A673 (cell line): Measurements from ENCODE around the gene DRC7. TPM values are rescaled to one million over a fixed set of nuclear protein-coding genes. Genes with fewer than 3 reads are reported as not detected.

Experiments
- BruUV-seq: library from RNA; stranded (reverse); fragments of 400-500 nt; replicated peaks from 2 replicates; lab custom pipeline; 2021; lab: Mats Ljungman, UMichigan
- CTCF ChIA-PET: fragments of 300-600 bp; sonication (Branson Sonifier 250); formaldehyde crosslinking; loops from one replicate; lab custom pipeline; 2022; ENCODE audit warnings: antibody characterized with exemption; lab: Charles Lee
- POLR2A ChIA-PET: fragments of 300-600 bp; sonication (Branson Sonifier 250); formaldehyde crosslinking; loops from one replicate; lab custom pipeline; 2022; ENCODE audit warnings: antibody characterized with exemption; ENCODE audit not compliant: low non-redundant PET; lab: Charles Lee
- DNase-seq: peaks from one replicate; pipeline ENCODE4 v3.0.0-alpha.2; 2015; ENCODE audit warnings: low spot score
- H3K27ac ChIP-seq: fragments of 200-600 bp; sonication (generic); 2 replicates; pipeline ENCODE4 v1.5.1; 2016; ENCODE audit warnings: mixed run types, low read depth, mild to moderate bottlenecking, mixed read lengths, antibody characterized with exemption, low read length; ENCODE audit not compliant: poor library complexity, severe bottlenecking
- H3K27me3 ChIP-seq: fragments of 200-600 bp; sonication (generic); replicated peaks from 2 replicates; pipeline ENCODE4 v1.6.1; 2017; ENCODE audit warnings: mixed run types, low read depth, mild to moderate bottlenecking, mixed read lengths, antibody characterized with exemption, low read length; ENCODE audit not compliant: insufficient read depth, poor library complexity
- H3K36me3 ChIP-seq: fragments of 200-600 bp; sonication (generic); 2 replicates; pipeline ENCODE4 v1.6.1; 2016; ENCODE audit warnings: mixed run types, mild to moderate bottlenecking, mixed read lengths, antibody characterized with exemption, low read length; ENCODE audit not compliant: insufficient read depth, poor library complexity, severe bottlenecking
- H3K4me1 ChIP-seq: fragments of 200-600 bp; sonication (generic); 2 replicates; pipeline ENCODE4 v1.6.1; 2017; ENCODE audit warnings: mixed run types, mild to moderate bottlenecking, mixed read lengths, antibody characterized with exemption, low read length; ENCODE audit not compliant: insufficient read depth, poor library complexity, severe bottlenecking
- H3K4me3 ChIP-seq: fragments of 200-600 bp; sonication (generic); 2 replicates; pipeline ENCODE4 v1.5.1; 2016; ENCODE audit warnings: low read depth, mixed run types, mild to moderate bottlenecking, mixed read lengths, low read length; ENCODE audit not compliant: poor library complexity, severe bottlenecking
- H3K9me3 ChIP-seq: fragments of 200-600 bp; sonication (generic); 2 replicates; pipeline ENCODE4 v1.6.1; 2016; ENCODE audit warnings: mixed run types, low read depth, mild to moderate bottlenecking, mixed read lengths, antibody characterized with exemption, low read length; ENCODE audit not compliant: poor library complexity, severe bottlenecking
- CTCF ChIP-seq: fragments of 300-800, 200-600 bp; sonication (generic); conservative IDR thresholded peaks from 2 replicates; pipeline ENCODE4 v1.5.1; 2017; ENCODE audit warnings: low read depth, mild to moderate bottlenecking, antibody characterized with exemption, low read length, moderate library complexity, mixed read lengths
- EZH2 ChIP-seq: fragments of 200-600 bp; sonication (generic); IDR thresholded peaks from 2 replicates; pipeline ENCODE4 v1.6.1; 2017; ENCODE audit warnings: borderline replicate concordance, low read depth, mild to moderate bottlenecking, mixed read lengths, antibody characterized with exemption, low read length; ENCODE audit not compliant: poor library complexity, severe bottlenecking
- intact Hi-C: fragments of 100-400 bp; cut with micrococcal nuclease; formaldehyde crosslinking; loops from one replicate; pipeline ENCODE4 v1.10.0; 2022; ENCODE audit not compliant: unreplicated experiment
- total RNA-seq: library from RNA; stranded (reverse); gene quantifications from 2 replicates; pipeline ENCODE4 v1.2.3, GENCODE V29; 2021

Gene DRC7
- total RNA-seq, 1 experiment from 2014 or later: not detected

- Histone ChIP-seq H3K4me3 (no peak overlapping the region), H3K36me3 (no peaks in the 10 kb centered on the region), H3K4me1 (no peaks in the 10 kb centered on the region), H3K27ac (no peak overlapping the region), H3K9me3 (no peaks in the 10 kb centered on the region), H3K27me3 (no peaks in the 10 kb centered on the region)
- TF ChIP-seq EZH2 (no peak), CTCF (no peak)
- POLR2A ChIA-PET: no interaction called here
- DNase-seq: no peak
- intact Hi-C loops: no loop called here
- CTCF ChIA-PET: no interaction called here
- no TSS peak for BruUV-seq
Observed at GRCh38 chr16:57690782-57691471, 3.7 kb upstream of the DRC7 start.

DNA sequence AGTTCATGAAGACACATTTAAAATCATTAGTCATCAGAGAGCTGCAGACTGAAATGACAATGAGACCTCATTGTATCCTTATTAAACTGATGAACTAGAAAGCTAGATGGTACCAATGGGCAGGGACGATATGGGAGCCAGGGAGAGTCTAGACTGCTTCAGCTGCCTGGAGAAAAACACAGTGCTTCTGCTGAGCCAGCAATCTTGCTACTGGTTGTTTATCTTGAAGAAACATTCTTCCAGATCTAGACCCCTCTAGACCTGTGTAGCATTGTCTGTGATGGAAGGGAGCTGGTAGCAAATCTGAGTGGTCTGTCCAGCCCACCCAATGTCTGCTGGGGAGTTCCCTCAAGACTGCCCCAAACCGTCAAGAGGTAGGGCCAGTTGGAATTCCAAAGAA is 2.0 kb upstream of the DRC7 start:
- no peak overlapping the region for H3K27ac ChIP-seq
- intact Hi-C loops: no loop called here
- H3K27me3 ChIP-seq: no peaks in the 10 kb centered on the region
- no peak for DNase-seq
- H3K4me3 ChIP-seq: no peak overlapping the region
- CTCF ChIA-PET: no interaction called here
- BruUV-seq: no TSS peak
- POLR2A ChIA-PET: no interaction called here
- TF ChIP-seq CTCF: no peak
- no peak for TF ChIP-seq EZH2
- H3K4me1 ChIP-seq: no peaks in the 10 kb centered on the region
- no peaks in the 10 kb centered on the region for H3K9me3 ChIP-seq
- no peaks in the 10 kb centered on the region for H3K36me3 ChIP-seq

DNA sequence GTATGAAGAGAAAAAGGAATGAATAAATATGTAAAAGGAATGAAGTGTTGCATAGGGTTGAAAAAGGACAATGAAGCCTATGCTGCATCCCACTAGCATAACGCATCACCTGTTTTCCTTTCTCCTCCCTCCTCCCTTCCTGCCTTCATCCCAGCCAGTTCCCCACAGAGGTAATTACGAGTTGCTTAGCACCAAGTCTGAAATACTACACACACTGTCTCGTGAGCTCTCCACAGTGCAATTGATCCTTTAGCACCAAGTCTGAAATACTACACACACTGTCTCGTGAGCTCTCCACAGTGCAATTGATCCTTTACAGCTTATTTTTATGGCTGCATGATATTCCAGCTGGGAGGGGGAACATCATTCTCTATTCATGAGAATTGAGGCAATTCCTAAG is 1.1 kb upstream of the DRC7 start:
- ChIA-PET POLR2A (no interaction called here), CTCF (interaction anchor here (0.7 kb wide), 1 partner anchor 102 kb away, joined by 6 read pairs; no protein-coding TSS in a partner anchor)
- intact Hi-C loops: no loop called here
- BruUV-seq: no TSS peak
- no peaks in the 10 kb centered on the region for H3K9me3 ChIP-seq
- no peak overlapping the region for H3K27ac ChIP-seq
- DNase-seq: no peak
- TF ChIP-seq EZH2: no peak
- TF ChIP-seq CTCF: no peak
- no peaks in the 10 kb centered on the region for H3K36me3 ChIP-seq
- no peaks in the 10 kb centered on the region for H3K4me1 ChIP-seq
- no peaks in the 10 kb centered on the region for H3K27me3 ChIP-seq
- H3K4me3 ChIP-seq: no peak overlapping the region
